ENCODE measurements around the gene POLA2. TPM values are rescaled to one million over a fixed set of nuclear protein-coding genes. Genes with fewer than 3 reads are reported as not detected.

POLA2 gene
- total and polyA plus RNA-seq, 7 experiments from 2014 or later = 9.0 to 51.6 (median 16.0) TPM

DNA sequence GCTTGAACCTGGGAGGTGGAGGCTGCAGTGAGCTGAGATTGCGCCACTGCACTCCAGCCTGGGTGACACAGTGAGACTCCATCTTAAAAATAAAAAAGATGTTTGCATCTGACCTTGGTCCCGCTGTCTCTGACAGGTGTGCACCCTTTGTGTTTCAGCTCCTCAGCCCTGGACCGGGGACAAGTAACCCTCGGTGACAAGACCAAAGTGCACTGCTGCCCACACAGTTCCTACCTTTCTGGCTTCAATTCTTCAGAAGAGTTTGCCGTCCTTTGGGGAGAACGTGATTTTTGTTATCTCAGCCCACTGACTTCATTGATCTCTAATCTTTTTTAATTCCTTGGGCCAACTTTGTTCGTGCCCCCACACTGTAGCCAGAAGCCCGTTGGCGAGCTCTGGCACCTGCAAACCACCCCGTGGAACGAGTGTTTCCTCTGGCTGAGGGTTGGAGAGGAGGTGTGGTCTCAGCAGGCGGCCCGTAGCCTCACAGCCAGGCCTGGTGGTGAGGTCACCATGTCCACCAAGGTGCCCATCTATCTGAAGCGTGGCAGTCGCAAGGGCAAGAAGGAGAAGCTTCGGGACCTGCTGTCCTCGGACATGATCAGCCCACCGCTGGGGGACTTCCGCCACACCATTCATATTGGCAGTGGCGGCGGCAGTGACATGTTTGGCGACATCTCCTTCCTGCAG lies 58.8 kb downstream of the POLA2 start:
- no peaks in the 10 kb centered on the region for H3K27me3 ChIP-seq (ENCODE audit: control insufficient read depth in 2 of 2, insufficient read depth in 2 of 2, low read length in 2 of 2)
- Mint-ChIP-seq H3K27ac (no peak overlapping the region), H3K9me3 (no peaks in the 10 kb centered on the region), H3K27me3 (peaks cover 0 to 5% (median 3%) of the 10 kb centered on the region in 5 donors), H3K36me3 (no peaks in the 10 kb centered on the region), H3K4me3 (no peak overlapping the region), H3K4me1 (peaks cover 0 to 5% (median 4%) of the 10 kb centered on the region in 7 donors)
- H3K9me3 ChIP-seq (ENCODE audit: control insufficient read depth in 2 of 3, low read length in 3 of 3) = no peaks in the 10 kb centered on the region
- no peak overlapping the region for H3K27ac ChIP-seq (ENCODE audit: low read depth, low read length)
- CTCF ChIA-PET = no interaction called here
- intact Hi-C loops (cut with micrococcal nuclease) = no loop called here
- DNase-seq = no peak
- peaks cover 0 to 4% of the 10 kb centered on the region in 2 donors for H3K4me1 ChIP-seq (ENCODE audit: control insufficient read depth in 2 of 2, insufficient read depth in 2 of 2, low read length in 2 of 2)
- H3K4me3 ChIP-seq (ENCODE audit: low read length) = no peak overlapping the region
- H3K36me3 ChIP-seq (ENCODE audit: control insufficient read depth in 2 of 3, insufficient read depth in 3 of 3, low read length in 3 of 3) = no peaks in the 10 kb centered on the region
- ATAC-seq = no peak
- POLR2A ChIA-PET = interaction anchor here (0.6 to 1.3 kb wide), 2 partner anchors 59 to 79 kb away, joined by 3 to 4 read pairs; partner anchors contain the start of gene POLA2

DNA sequence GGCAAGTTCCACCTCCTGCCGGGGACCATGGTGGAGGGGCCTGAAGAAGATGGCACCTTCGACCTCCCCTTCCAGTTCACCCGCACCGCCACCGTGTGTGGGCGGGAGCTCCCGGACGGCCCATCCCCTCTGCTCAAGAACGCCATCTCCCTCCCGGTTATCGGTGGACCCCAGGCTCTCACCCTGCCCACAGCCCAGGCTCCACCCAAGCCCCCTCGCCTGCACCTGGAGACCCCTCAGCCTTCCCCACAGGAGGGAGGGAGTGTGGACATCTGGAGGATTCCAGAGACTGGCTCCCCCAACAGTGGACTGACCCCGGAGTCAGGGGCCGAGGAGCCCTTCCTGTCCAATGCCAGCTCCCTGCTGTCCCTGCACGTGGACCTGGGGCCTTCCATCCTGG lies 59.3 kb downstream of the POLA2 start:
- DNase-seq (no peak), ATAC-seq (no peak)
- intact Hi-C loops (cut with micrococcal nuclease) = no loop called here
- Mint-ChIP-seq H3K9me3 (no peaks in the 10 kb centered on the region), H3K4me3 (no peak overlapping the region), H3K36me3 (no peaks in the 10 kb centered on the region), H3K27ac (no peak overlapping the region), H3K4me1 (no peaks in the 10 kb centered on the region), H3K27me3 (peaks cover 0 to 5% (median 3%) of the 10 kb centered on the region in 5 donors)
- no peaks in the 10 kb centered on the region for H3K4me1 ChIP-seq (ENCODE audit: control insufficient read depth in 2 of 2, insufficient read depth in 2 of 2, low read length in 2 of 2)
- no peaks in the 10 kb centered on the region for H3K9me3 ChIP-seq (ENCODE audit: control insufficient read depth in 2 of 3, low read length in 3 of 3)
- no peaks in the 10 kb centered on the region for H3K27me3 ChIP-seq (ENCODE audit: control insufficient read depth in 2 of 2, insufficient read depth in 2 of 2, low read length in 2 of 2)
- H3K36me3 ChIP-seq (ENCODE audit: control insufficient read depth in 2 of 3, insufficient read depth in 3 of 3, low read length in 3 of 3) = no peaks in the 10 kb centered on the region
- ChIA-PET POLR2A (no interaction called here), CTCF (no interaction called here)
- no peak overlapping the region for H3K27ac ChIP-seq (ENCODE audit: low read depth, low read length)
- H3K4me3 ChIP-seq (ENCODE audit: low read length) = no peak overlapping the region

DNA sequence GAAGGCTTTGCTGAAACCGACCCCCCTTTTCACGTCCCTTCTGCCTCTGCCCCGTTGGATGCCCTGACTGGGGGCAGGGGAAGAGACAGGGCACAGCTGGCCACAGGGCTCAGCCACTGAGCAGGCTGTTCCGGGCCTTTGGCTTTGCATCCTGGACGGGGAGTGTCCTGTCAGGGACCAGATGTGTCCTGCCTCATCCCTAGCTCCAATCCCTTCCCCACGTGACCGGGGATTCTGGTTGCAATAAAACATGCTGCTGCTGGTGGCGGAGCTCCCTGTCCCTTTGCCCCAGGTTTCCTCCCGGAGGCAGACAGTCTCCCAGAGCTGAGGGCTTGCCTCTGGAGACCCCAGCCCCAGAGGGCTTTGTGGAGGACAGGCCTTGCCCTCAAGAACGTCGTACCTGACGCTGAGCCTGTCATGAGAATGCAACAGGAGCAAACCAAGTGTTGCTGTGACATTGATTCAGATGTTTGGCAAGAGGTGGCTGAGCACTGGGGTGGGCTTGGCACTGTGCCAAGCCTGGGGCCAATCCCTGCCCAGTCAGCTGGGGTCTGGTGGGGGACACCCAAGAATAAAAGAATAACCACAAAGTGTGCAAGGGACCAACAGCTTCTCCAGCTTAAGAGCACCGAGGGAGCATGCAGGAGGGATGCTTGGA lies 60.2 kb downstream of the POLA2 start:
- Mint-ChIP-seq H3K27me3 (peaks cover 0 to 5% (median 2%) of the 10 kb centered on the region in 5 donors), H3K9me3 (no peaks in the 10 kb centered on the region), H3K27ac (peak overlapping the region in 1 of 9 donors; percentile 12), H3K36me3 (no peaks in the 10 kb centered on the region), H3K4me1 (no peaks in the 10 kb centered on the region), H3K4me3 (no peak overlapping the region)
- ATAC-seq = no peak
- no peak for DNase-seq
- CTCF ChIA-PET = interaction anchor here (0.9 kb wide), 1 partner anchor 9 kb away, joined by 6 read pairs; no protein-coding TSS in a partner anchor
- Histone ChIP-seq H3K27me3 (ENCODE audit: control insufficient read depth in 2 of 2, insufficient read depth in 2 of 2, low read length in 2 of 2) (no peaks in the 10 kb centered on the region), H3K36me3 (ENCODE audit: control insufficient read depth in 2 of 3, insufficient read depth in 3 of 3, low read length in 3 of 3) (no peaks in the 10 kb centered on the region), H3K27ac (ENCODE audit: low read depth, low read length) (no peak overlapping the region), H3K4me1 (ENCODE audit: control insufficient read depth in 2 of 2, insufficient read depth in 2 of 2, low read length in 2 of 2) (no peaks in the 10 kb centered on the region), H3K9me3 (ENCODE audit: control insufficient read depth in 2 of 3, low read length in 3 of 3) (no peaks in the 10 kb centered on the region), H3K4me3 (ENCODE audit: low read length) (no peak overlapping the region)
- POLR2A ChIA-PET = interaction anchor here (0.9 kb wide), 1 partner anchor 11 kb away, joined by 3 read pairs; the partner anchor contains the start of gene DPF2
- intact Hi-C loops (cut with micrococcal nuclease) = no loop called here

DNA sequence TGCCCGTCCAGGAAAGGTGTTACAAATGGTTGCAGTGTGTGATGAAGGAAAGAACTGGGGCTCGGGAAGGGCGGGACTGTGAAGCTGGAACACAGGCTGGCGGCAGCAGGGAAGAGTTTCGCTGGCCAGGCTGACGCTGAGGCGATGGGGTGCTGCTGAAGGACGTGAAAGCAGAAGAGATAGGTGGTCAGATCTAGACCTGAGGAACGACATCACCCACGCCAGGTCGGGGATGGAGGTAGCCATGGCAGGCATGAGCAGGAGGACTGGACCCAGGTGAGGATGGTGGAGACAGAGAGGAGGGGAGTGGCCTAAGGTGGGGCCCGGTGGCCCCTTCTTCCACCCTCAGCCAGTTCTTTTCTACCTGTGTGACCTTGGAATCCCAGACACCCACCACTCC lies 62.1 kb downstream of the POLA2 start:
- no peaks in the 10 kb centered on the region for H3K4me1 ChIP-seq (ENCODE audit: control insufficient read depth in 2 of 2, insufficient read depth in 2 of 2, low read length in 2 of 2)
- DNase-seq (no peak), ATAC-seq (no peak)
- CTCF ChIA-PET = interaction anchor here (0.6 kb wide), 1 partner anchor 48 kb away, joined by 7 read pairs; no protein-coding TSS in a partner anchor
- no peaks in the 10 kb centered on the region for H3K36me3 ChIP-seq (ENCODE audit: control insufficient read depth in 2 of 3, insufficient read depth in 3 of 3, low read length in 3 of 3)
- H3K27ac ChIP-seq (ENCODE audit: low read depth, low read length) = no peak overlapping the region
- H3K4me3 ChIP-seq (ENCODE audit: low read length) = no peak overlapping the region
- H3K9me3 Mint-ChIP-seq = no peaks in the 10 kb centered on the region
- H3K27me3 ChIP-seq (ENCODE audit: control insufficient read depth in 2 of 2, insufficient read depth in 2 of 2, low read length in 2 of 2) = no peaks in the 10 kb centered on the region
- intact Hi-C loops (cut with micrococcal nuclease) = no loop called here
- POLR2A ChIA-PET = interaction anchor here (1.1 to 1.2 kb wide), 2 partner anchors 8 to 9 kb away, joined by 3 read pairs; partner anchors contain the start of gene DPF2
- H3K27ac Mint-ChIP-seq = no peak overlapping the region
- no peaks in the 10 kb centered on the region for H3K36me3 Mint-ChIP-seq
- H3K4me1 Mint-ChIP-seq = no peaks in the 10 kb centered on the region
- H3K4me3 Mint-ChIP-seq = no peak overlapping the region
- no peaks in the 10 kb centered on the region for H3K9me3 ChIP-seq (ENCODE audit: control insufficient read depth in 2 of 3, low read length in 3 of 3)
- H3K27me3 Mint-ChIP-seq = peaks cover 0 to 5% (median 2%) of the 10 kb centered on the region in 5 donors

DNA sequence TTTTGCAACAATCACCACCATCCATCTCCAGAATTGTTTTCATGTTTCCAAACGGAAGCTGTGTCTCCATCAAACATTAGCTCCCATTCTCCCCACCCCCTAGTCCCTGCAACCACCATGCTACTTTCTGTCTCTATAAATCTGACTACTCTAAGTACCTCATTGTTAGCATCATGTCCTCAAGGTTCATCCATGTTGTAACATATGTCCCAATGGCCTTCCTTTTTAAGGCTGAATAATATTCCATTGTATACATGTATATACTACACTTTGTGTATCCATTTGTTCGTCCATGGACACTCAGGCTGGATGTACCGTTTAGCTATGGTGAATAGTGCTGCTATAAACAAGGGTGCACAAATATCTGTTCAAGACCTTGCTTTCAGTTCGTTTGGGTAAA lies 63.7 kb downstream of the POLA2 start:
- POLR2A ChIA-PET = interaction anchor here (1.0 to 1.2 kb wide), 2 partner anchors 8 to 64 kb away, joined by 3 read pairs; partner anchors contain the start of genes DPF2 and POLA2
- Histone ChIP-seq H3K4me1 (ENCODE audit: control insufficient read depth in 2 of 2, insufficient read depth in 2 of 2, low read length in 2 of 2) (peaks cover 0 to 6% of the 10 kb centered on the region in 2 donors), H3K27me3 (ENCODE audit: control insufficient read depth in 2 of 2, insufficient read depth in 2 of 2, low read length in 2 of 2) (no peaks in the 10 kb centered on the region), H3K27ac (ENCODE audit: low read depth, low read length) (no peak overlapping the region), H3K36me3 (ENCODE audit: control insufficient read depth in 2 of 3, insufficient read depth in 3 of 3, low read length in 3 of 3) (no peaks in the 10 kb centered on the region), H3K4me3 (ENCODE audit: low read length) (no peak overlapping the region), H3K9me3 (ENCODE audit: control insufficient read depth in 2 of 3, low read length in 3 of 3) (no peaks in the 10 kb centered on the region)
- H3K4me1 Mint-ChIP-seq = peaks cover 0 to 10% (median 7%) of the 10 kb centered on the region in 7 donors
- peaks cover 0 to 5% (median 2%) of the 10 kb centered on the region in 5 donors for H3K27me3 Mint-ChIP-seq
- CTCF ChIA-PET = interaction anchor here (0.6 to 6.4 kb wide), 3 partner anchors 10 to 150 kb away, joined by 3 to 44 read pairs (median 6); partner anchors contain the start of gene CDC42EP2
- H3K27ac Mint-ChIP-seq = no peak overlapping the region
- no peaks in the 10 kb centered on the region for H3K9me3 Mint-ChIP-seq
- intact Hi-C loops (cut with micrococcal nuclease) = no loop called here
- DNase-seq (no peak), ATAC-seq (no peak)
- H3K36me3 Mint-ChIP-seq = no peaks in the 10 kb centered on the region
- no peak overlapping the region for H3K4me3 Mint-ChIP-seq

DNA sequence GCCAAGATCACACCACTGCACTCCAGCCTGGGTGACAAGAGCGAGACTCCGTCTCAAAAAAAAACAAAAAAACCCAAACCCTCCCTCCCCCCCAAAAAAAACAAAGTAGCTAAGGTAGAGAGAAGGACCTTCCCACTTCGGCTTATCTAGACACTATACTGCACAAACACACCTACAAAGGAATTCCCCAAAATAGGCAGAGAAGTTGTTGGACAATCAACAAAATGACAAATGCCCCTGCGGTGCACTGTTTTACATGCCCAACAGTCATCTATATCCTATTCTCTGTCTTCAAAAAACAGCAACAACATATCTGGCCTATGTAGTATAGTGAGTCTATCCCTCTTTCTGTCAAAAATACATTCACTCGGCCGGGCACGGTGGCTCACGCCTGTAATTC lies 65.3 kb downstream of the POLA2 start:
- Histone ChIP-seq H3K27ac (ENCODE audit: low read depth, low read length) (no peak overlapping the region), H3K36me3 (ENCODE audit: control insufficient read depth in 2 of 3, insufficient read depth in 3 of 3, low read length in 3 of 3) (no peaks in the 10 kb centered on the region), H3K4me1 (ENCODE audit: control insufficient read depth in 2 of 2, insufficient read depth in 2 of 2, low read length in 2 of 2) (peaks cover 0 to 6% of the 10 kb centered on the region in 2 donors), H3K27me3 (ENCODE audit: control insufficient read depth in 2 of 2, insufficient read depth in 2 of 2, low read length in 2 of 2) (no peaks in the 10 kb centered on the region), H3K9me3 (ENCODE audit: control insufficient read depth in 2 of 3, low read length in 3 of 3) (no peaks in the 10 kb centered on the region), H3K4me3 (ENCODE audit: low read length) (no peak overlapping the region)
- intact Hi-C loops (cut with micrococcal nuclease) = no loop called here
- ChIA-PET CTCF (interaction anchor here (1.2 to 6.4 kb wide), 2 partner anchors 11 to 101 kb away, joined by 3 to 44 read pairs; partner anchors contain the start of gene CDC42EP2), POLR2A (interaction anchor here (1.2 kb wide), 1 partner anchor 11 kb away, joined by 4 read pairs; no protein-coding TSS in a partner anchor)
- Mint-ChIP-seq H3K4me3 (no peak overlapping the region), H3K9me3 (no peaks in the 10 kb centered on the region), H3K36me3 (no peaks in the 10 kb centered on the region), H3K27ac (no peak overlapping the region), H3K27me3 (peaks cover 0 to 5% (median 2%) of the 10 kb centered on the region in 5 donors), H3K4me1 (peaks cover 0 to 10% (median 7%) of the 10 kb centered on the region in 7 donors)
- DNase-seq (no peak), ATAC-seq (no peak)

Measured in naive thymus-derived CD4-positive, alpha-beta T cell (primary cell).